ENCODE data around the gene MRFAP1. TPM values are rescaled to one million over a fixed set of nuclear protein-coding genes. Genes with fewer than 3 reads are reported as not detected.

MRFAP1 gene
- total RNA-seq, 2 experiments from 2014 or later: 106 to 107 TPM

DNA sequence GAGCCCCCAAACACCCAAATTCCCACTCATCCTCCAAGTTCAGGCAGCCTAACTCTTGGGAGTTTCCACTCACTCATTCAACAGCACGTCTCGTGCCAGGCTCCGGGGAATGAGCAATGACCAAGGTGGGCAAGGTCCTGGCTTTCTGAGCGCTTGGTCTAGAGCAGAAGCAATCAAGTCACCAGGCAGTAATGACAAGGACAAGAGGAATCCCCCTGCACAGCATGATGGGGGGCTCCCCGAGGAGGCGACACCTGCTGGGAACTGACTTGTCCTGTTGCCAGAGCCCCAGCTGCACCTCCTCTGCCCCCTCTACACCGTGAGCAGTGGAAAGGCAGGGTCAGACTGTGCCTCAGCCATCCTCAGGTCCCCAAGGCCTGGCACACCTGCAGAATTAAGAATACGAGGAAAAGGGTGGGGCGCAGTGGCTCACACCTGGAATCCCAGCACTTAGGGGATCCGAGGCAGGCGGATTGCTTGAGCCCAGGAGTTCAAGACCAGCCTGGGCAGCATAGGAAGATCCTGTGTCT, 25.7 kb upstream of the MRFAP1 start:
- Mint-ChIP-seq H3K36me3 (ENCODE audit: low read depth) (peaks cover 28% of the 10 kb centered on the region), H3K27ac (no peak overlapping the region), H3K4me1 (ENCODE audit: low read depth) (no peaks in the 10 kb centered on the region), H3K27me3 (no peaks in the 10 kb centered on the region), H3K4me3 (no peak overlapping the region), H3K9me3 (no peaks in the 10 kb centered on the region)
- no peak for DNase-seq
- intact Hi-C loops (cut with micrococcal nuclease): no loop called here
- ChIA-PET POLR2A (no interaction called here), CTCF (no interaction called here)
- no peak for ATAC-seq
- TF ChIP-seq, protein P1, sequence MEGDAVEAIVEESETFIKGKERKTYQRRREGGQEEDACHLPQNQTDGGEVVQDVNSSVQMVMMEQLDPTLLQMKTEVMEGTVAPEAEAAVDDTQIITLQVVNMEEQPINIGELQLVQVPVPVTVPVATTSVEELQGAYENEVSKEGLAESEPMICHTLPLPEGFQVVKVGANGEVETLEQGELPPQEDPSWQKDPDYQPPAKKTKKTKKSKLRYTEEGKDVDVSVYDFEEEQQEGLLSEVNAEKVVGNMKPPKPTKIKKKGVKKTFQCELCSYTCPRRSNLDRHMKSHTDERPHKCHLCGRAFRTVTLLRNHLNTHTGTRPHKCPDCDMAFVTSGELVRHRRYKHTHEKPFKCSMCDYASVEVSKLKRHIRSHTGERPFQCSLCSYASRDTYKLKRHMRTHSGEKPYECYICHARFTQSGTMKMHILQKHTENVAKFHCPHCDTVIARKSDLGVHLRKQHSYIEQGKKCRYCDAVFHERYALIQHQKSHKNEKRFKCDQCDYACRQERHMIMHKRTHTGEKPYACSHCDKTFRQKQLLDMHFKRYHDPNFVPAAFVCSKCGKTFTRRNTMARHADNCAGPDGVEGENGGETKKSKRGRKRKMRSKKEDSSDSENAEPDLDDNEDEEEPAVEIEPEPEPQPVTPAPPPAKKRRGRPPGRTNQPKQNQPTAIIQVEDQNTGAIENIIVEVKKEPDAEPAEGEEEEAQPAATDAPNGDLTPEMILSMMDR (IDR thresholded peaks at IDR 0.05): no peak

- ChIA-PET CTCF (no interaction called here), POLR2A (no interaction called here)
- Mint-ChIP-seq H3K27ac (no peak overlapping the region), H3K36me3 (ENCODE audit: low read depth) (peaks cover 27% of the 10 kb centered on the region), H3K27me3 (no peaks in the 10 kb centered on the region), H3K9me3 (no peaks in the 10 kb centered on the region), H3K4me1 (ENCODE audit: low read depth) (no peaks in the 10 kb centered on the region), H3K4me3 (no peak overlapping the region)
- DNase-seq: no peak
- TF ChIP-seq, protein P1 (IDR thresholded peaks at IDR 0.05): no peak
- ATAC-seq: no peak
- intact Hi-C loops (cut with micrococcal nuclease): no loop called here
Measured at GRCh38 chr4:6616087-6616995, 24.1 kb upstream of the MRFAP1 start.

DNA sequence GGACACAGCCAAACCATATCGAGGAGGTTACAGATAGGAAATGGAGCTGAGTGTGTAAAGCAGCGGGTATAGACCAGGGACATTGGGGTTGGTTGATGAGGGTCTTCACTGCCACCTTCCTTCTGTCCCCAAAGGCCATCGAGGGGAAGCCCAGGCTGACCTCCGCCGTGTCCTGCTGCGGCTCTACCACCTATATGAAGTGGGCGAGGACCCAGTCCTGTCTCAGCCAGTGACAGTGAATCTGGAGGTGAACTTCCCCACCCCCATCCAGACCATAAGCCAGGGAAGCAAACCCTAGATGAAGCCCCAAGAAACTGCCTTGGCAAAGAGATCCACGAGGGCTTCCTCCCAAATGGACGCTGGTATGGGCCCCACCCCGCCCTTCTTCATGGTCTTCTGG, 23.2 kb upstream of the MRFAP1 start:
- ATAC-seq: no peak
- H3K4me3 Mint-ChIP-seq: no peak overlapping the region
- intact Hi-C loops (cut with micrococcal nuclease): no loop called here
- no peaks in the 10 kb centered on the region for H3K27me3 Mint-ChIP-seq
- CTCF ChIA-PET: no interaction called here
- no peak for DNase-seq
- H3K36me3 Mint-ChIP-seq (ENCODE audit: low read depth): peaks cover 25% of the 10 kb centered on the region
- POLR2A ChIA-PET: no interaction called here
- H3K9me3 Mint-ChIP-seq: no peaks in the 10 kb centered on the region
- TF ChIP-seq, protein P1 (IDR thresholded peaks at IDR 0.05): no peak
- no peak overlapping the region for H3K27ac Mint-ChIP-seq
- H3K4me1 Mint-ChIP-seq (ENCODE audit: low read depth): no peaks in the 10 kb centered on the region

- ChIA-PET CTCF (no interaction called here), POLR2A (no interaction called here)
- DNase-seq (no peak), ATAC-seq (no peak)
- Mint-ChIP-seq H3K27ac (no peak overlapping the region), H3K36me3 (ENCODE audit: low read depth) (peaks cover 24% of the 10 kb centered on the region), H3K4me1 (ENCODE audit: low read depth) (no peaks in the 10 kb centered on the region), H3K27me3 (no peaks in the 10 kb centered on the region), H3K4me3 (no peak overlapping the region), H3K9me3 (no peaks in the 10 kb centered on the region)
- TF ChIP-seq, protein P1 (IDR thresholded peaks at IDR 0.05): no peak
- intact Hi-C loops (cut with micrococcal nuclease): no loop called here
Measured at GRCh38 chr4:6618386-6619115, 21.9 kb upstream of the MRFAP1 start.

DNA sequence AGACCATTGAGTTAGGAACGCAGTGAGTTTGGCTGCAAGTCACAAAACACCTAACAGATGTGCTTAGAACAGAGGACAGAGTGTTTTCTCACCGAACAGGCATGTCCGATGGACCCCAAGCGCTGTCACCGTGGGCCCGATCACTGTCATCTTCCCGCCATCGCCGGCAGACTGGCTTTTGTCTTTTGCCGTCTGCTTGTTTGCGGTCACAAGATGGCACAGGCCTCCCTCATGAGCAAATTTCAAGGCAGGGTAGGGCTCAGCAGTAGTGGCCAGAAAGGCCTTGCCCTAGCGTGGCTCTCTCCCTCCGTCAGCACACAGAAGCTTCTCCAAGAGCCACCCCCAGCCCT, 21.4 kb upstream of the MRFAP1 start:
- peaks cover 24% of the 10 kb centered on the region for H3K36me3 Mint-ChIP-seq (ENCODE audit: low read depth)
- TF ChIP-seq, protein P1 (IDR thresholded peaks at IDR 0.05): no peak
- DNase-seq: no peak
- POLR2A ChIA-PET: no interaction called here
- ATAC-seq: no peak
- H3K27me3 Mint-ChIP-seq: no peaks in the 10 kb centered on the region
- no peak overlapping the region for H3K27ac Mint-ChIP-seq
- no peaks in the 10 kb centered on the region for H3K9me3 Mint-ChIP-seq
- H3K4me3 Mint-ChIP-seq: no peak overlapping the region
- intact Hi-C loops (cut with micrococcal nuclease): no loop called here
- CTCF ChIA-PET: no interaction called here
- H3K4me1 Mint-ChIP-seq (ENCODE audit: low read depth): no peaks in the 10 kb centered on the region

Data from activated CD8-positive, alpha-beta T cell treated with anti-CD3 and anti-CD28 coated beads for 36 hours (primary cell).